ENCODE measurements around the gene STRN4.
A peak's percentile ranks its signal among the peaks of the same experiment; 100 is the strongest.
"Not testable (repeated sequence)": the region's sequence is repeated elsewhere in the genome, so short reads cannot be mapped to it uniquely, and the experiment has no call there.

The STRN4 gene

DNA sequence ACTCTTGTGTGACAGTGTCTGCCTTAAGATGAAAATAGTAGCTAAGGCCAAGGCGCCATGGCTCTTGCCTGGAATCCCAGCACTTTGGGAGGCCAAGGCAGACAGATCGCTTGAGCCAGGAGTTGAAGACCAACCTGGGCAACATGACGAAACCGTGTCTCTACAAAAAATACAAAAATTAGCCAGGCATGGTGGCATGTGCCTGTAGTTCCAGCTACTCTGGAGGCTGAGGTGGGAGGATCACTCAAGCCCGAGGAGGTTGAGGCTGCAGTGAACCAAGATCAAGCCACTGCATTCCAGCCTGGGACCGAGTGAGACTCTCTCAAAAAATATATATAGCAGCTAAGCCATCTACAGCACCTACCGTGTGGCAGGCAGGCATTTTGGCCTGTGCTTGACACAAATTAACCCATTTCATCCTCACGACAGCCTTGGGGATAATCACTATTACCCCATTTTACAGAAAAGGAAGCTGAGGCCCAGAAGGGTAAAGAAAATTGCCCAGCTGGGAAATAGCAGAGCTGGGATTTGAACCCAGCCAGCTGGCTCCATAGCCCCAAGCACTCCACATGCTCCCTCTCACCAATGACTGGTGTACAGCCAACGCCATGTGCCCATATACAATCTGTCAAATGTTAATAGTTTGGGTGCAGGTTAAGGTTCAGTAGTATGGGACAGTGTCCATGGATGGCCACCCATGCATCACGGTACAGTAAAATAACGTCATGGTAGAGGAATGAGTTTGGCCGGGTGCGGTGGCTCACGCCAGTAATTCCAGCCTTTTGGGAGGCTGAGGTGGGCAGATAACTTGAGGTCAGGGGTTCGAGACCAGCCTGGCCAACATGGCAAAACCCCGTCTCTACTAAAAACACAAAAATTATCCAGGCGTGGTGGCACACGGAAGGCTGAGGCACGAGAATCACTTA, 39.1 kb upstream of the STRN4 start:
- no peaks in the 10 kb centered on the region for H3K9me3 ChIP-seq (ENCODE audit: control insufficient read depth in 1 of 2, low read length in 2 of 2)
- no peaks in the 10 kb centered on the region for H3K27me3 ChIP-seq (ENCODE audit: low read depth, low read length)
- peak overlapping the region; percentile 94 for H3K27ac ChIP-seq (ENCODE audit: low read length)
- peak overlapping the region; percentile 79 for H3K4me3 ChIP-seq (ENCODE audit: low read depth in 1 of 2, low read length in 2 of 2)
- H3K36me3 ChIP-seq (ENCODE audit: control insufficient read depth in 1 of 2, insufficient read depth in 2 of 2, low read length in 2 of 2): peaks cover 3 to 8% of the 10 kb centered on the region in 2 donors
- peaks cover 9 to 24% of the 10 kb centered on the region in 2 donors for H3K4me1 ChIP-seq (ENCODE audit: control insufficient read depth in 1 of 2, insufficient read depth in 2 of 2, low read length in 2 of 2)

GRCh38 chr19:46784262-46785053, 38.2 kb upstream of the STRN4 start:
- peak overlapping the region; percentile 44 to 79 for H3K4me3 ChIP-seq (ENCODE audit: low read depth in 1 of 2, low read length in 2 of 2)
- no peaks in the 10 kb centered on the region for H3K9me3 ChIP-seq (ENCODE audit: control insufficient read depth in 1 of 2, low read length in 2 of 2)
- H3K27ac ChIP-seq (ENCODE audit: low read length): peak overlapping the region; percentile 60
- H3K4me1 ChIP-seq (ENCODE audit: control insufficient read depth in 1 of 2, insufficient read depth in 2 of 2, low read length in 2 of 2): peaks cover 9 to 24% of the 10 kb centered on the region in 2 donors
- peaks cover 3 to 8% of the 10 kb centered on the region in 2 donors for H3K36me3 ChIP-seq (ENCODE audit: control insufficient read depth in 1 of 2, insufficient read depth in 2 of 2, low read length in 2 of 2)
- H3K27me3 ChIP-seq (ENCODE audit: low read depth, low read length): no peaks in the 10 kb centered on the region

DNA sequence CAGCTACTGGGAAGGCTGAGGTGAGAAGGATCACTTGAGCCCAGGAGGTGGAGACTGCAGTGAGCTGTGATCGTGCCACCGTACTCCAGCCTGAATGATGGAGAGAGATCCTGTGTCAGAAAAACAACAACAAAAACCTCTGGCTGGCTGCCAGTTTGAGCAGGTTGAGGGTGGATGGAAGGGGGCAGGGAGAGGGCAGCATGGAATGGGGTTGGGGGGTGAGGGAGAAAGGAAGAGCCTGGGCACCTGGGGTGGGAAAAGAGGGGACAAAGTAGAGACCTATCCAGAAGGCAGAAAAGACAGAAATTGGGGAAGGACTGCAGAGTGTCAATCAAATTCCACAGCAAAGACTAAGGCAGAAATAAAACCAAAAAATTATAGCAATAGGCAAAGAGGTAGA, 37.4 kb upstream of the STRN4 start:
- Histone ChIP-seq H3K9me3 (ENCODE audit: control insufficient read depth in 1 of 2, low read length in 2 of 2) (no peaks in the 10 kb centered on the region), H3K27ac (ENCODE audit: low read length) (no peak overlapping the region), H3K27me3 (ENCODE audit: low read depth, low read length) (no peaks in the 10 kb centered on the region), H3K4me1 (ENCODE audit: control insufficient read depth in 1 of 2, insufficient read depth in 2 of 2, low read length in 2 of 2) (peaks cover 9 to 24% of the 10 kb centered on the region in 2 donors), H3K36me3 (ENCODE audit: control insufficient read depth in 1 of 2, insufficient read depth in 2 of 2, low read length in 2 of 2) (peaks cover 3 to 8% of the 10 kb centered on the region in 2 donors), H3K4me3 (ENCODE audit: low read depth in 1 of 2, low read length in 2 of 2) (no peak overlapping the region)

- no peaks in the 10 kb centered on the region for H3K9me3 ChIP-seq (ENCODE audit: control insufficient read depth in 1 of 2, low read length in 2 of 2)
- peaks cover 9 to 24% of the 10 kb centered on the region in 2 donors for H3K4me1 ChIP-seq (ENCODE audit: control insufficient read depth in 1 of 2, insufficient read depth in 2 of 2, low read length in 2 of 2)
- no peak overlapping the region for H3K27ac ChIP-seq (ENCODE audit: low read length)
- H3K4me3 ChIP-seq (ENCODE audit: low read depth in 1 of 2, low read length in 2 of 2): no peak overlapping the region
- no peaks in the 10 kb centered on the region for H3K27me3 ChIP-seq (ENCODE audit: low read depth, low read length)
- H3K36me3 ChIP-seq (ENCODE audit: control insufficient read depth in 1 of 2, insufficient read depth in 2 of 2, low read length in 2 of 2): peaks cover 8% of the 10 kb centered on the region in 2 donors
Measured at GRCh38 chr19:46782355-46783019, 36.2 kb upstream of the STRN4 start.

DNA sequence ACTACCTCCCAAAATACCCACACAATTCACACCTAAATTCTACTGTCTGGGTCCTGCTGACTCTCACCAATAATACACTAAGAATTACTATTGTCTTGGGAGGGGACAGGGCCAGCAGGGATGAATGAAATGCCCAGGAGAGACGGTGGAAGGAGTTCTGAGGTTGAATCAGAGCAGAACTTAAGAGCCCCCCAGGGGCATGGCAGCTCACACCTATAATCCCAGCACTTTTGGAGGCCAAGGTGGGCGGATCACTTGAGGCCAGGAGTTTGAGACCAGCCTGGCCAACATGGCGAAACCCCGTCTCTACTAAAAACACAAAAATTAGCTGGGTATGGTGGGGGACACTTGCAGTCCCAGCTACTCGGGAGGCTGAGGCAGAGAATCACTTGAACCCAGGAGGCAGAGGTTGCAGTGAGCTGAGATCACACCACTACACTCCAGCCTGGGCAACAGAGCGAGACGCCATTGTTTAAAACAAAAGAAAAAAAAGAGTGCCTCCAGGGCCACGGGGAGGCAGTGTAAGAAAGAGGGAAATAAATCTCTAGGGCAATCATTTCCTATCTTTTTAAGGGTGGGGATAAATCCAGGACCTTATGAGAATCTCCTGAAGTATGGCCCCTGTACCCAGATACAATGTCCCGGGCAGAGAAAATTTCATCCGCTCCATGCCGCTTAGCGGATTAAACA, 31.9 kb upstream of the STRN4 start:
- not testable (repeated sequence) for H3K27ac ChIP-seq (ENCODE audit: low read length)

DNA sequence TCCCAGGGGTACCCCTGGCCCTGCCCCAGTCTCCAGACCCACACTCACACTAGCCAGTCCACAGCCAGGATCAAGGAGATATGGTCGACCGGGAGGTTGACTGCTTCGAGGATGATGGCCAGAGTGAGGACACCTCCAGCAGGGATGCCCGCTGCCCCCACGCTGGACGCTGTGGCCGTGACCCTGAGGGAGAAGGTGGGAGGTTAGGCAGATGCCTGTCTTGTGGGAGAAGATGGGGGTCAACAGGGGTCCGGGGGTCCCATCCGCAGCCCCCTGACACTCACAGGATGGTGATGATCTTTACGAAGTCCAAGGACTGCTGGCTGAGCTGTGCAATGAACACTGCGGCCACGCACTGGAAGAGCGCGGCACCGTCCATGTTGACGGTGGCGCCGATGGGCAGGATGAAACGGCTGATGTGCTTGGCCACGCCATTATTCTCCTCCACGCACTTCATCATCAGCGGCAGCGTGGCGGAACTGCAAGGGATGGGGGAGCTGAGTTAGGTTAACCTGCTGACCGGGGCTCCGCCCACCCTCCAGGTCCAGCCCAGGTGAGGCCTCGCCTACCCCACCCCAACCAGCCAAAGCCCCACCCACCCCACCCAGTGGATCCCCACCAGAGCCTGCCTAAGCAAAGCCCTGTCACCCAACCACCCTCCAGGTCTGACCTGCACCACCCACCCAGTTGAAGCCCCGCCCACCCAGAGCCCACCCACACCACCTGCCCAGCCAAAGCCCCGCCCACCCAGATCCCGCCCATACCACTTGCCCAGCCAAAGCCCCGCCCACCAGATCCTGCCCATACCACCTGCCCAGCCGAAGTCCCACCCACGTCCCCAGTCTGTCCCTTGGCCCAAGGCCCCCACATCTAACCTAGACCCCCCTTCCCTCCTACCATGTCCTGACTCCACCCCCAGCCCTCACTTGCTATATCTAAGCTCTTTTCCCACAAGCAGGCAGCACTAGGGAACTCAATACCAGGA, 31.0 kb upstream of the STRN4 start:
- Histone ChIP-seq H3K4me3 (ENCODE audit: low read depth in 1 of 2, low read length in 2 of 2) (no peak overlapping the region), H3K27ac (ENCODE audit: low read length) (no peak overlapping the region), H3K4me1 (ENCODE audit: control insufficient read depth in 1 of 2, insufficient read depth in 2 of 2, low read length in 2 of 2) (no peaks in the 10 kb centered on the region), H3K36me3 (ENCODE audit: control insufficient read depth in 1 of 2, insufficient read depth in 2 of 2, low read length in 2 of 2) (peaks cover 8 to 25% of the 10 kb centered on the region in 2 donors), H3K9me3 (ENCODE audit: control insufficient read depth in 1 of 2, low read length in 2 of 2) (no peaks in the 10 kb centered on the region), H3K27me3 (ENCODE audit: low read depth, low read length) (no peaks in the 10 kb centered on the region)

More for the DNA sequence above, 31.9 kb upstream of the STRN4 start:
- not testable (repeated sequence) for H3K27me3 ChIP-seq (ENCODE audit: low read depth, low read length); H3K4me1 ChIP-seq (ENCODE audit: control insufficient read depth in 1 of 2, insufficient read depth in 2 of 2, low read length in 2 of 2); H3K4me3 ChIP-seq (ENCODE audit: low read depth in 1 of 2, low read length in 2 of 2); H3K9me3 ChIP-seq (ENCODE audit: control insufficient read depth in 1 of 2, low read length in 2 of 2)
- H3K36me3 ChIP-seq (ENCODE audit: control insufficient read depth in 1 of 2, insufficient read depth in 2 of 2, low read length in 2 of 2): peaks cover 16 to 25% of the 10 kb centered on the region in 2 donors

DNA sequence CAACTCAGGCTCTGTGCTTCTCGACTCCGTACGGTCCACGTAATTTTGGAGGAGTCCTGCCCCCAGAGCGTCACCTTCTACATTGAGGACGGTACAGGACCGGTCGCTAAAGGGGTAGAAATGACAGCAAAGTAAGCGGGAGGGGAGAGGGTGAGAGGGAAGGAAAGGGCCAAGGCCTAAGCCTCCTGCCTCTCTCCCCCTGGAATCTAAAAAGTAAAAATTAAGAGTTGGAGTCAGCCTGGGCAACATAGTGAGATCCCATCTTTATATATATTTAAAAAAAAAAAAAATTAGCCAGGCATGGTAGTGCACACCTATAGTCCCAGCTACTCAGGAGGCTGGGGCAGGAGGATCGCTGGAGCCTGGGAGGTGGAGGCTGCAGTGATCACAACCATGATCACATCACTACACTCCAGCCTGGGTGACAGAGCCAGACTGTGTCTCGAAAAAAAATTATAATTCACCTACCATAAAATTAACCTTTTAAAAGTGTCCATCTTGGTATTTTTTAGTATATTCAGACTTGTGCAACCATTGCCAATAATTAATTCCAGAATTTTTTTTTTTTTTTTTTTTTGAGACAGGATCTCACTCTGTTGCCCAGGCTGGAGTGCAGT, 29.5 kb upstream of the STRN4 start:
- Histone ChIP-seq H3K27me3 (ENCODE audit: low read depth, low read length) (no peaks in the 10 kb centered on the region), H3K9me3 (ENCODE audit: control insufficient read depth in 1 of 2, low read length in 2 of 2) (no peaks in the 10 kb centered on the region), H3K4me1 (ENCODE audit: control insufficient read depth in 1 of 2, insufficient read depth in 2 of 2, low read length in 2 of 2) (no peaks in the 10 kb centered on the region), H3K27ac (ENCODE audit: low read length) (no peak overlapping the region), H3K36me3 (ENCODE audit: control insufficient read depth in 1 of 2, insufficient read depth in 2 of 2, low read length in 2 of 2) (peaks cover 8 to 25% of the 10 kb centered on the region in 2 donors), H3K4me3 (ENCODE audit: low read depth in 1 of 2, low read length in 2 of 2) (no peak overlapping the region)

DNA sequence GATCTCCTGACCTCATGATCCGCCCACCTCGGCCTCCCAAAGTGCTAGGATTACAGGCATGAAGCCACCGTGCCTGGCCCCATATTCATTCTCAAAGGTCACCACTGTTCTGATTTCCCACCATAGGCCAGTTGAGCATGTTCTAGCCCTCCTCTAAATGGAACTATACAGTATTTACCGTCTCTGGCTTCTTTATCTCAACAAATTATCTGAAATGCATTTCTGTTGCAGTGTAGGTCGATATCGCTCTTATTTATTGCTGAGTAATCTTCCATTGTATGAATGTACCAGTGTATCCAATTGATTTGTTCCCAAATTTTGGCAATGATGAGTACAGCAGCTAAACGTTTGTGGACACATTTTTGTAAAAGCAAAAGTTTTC, 26.8 kb upstream of the STRN4 start:
- no peaks in the 10 kb centered on the region for H3K4me1 ChIP-seq (ENCODE audit: control insufficient read depth in 1 of 2, insufficient read depth in 2 of 2, low read length in 2 of 2)
- no peaks in the 10 kb centered on the region for H3K9me3 ChIP-seq (ENCODE audit: control insufficient read depth in 1 of 2, low read length in 2 of 2)
- H3K4me3 ChIP-seq (ENCODE audit: low read depth in 1 of 2, low read length in 2 of 2): no peak overlapping the region
- H3K27me3 ChIP-seq (ENCODE audit: low read depth, low read length): no peaks in the 10 kb centered on the region
- no peak overlapping the region for H3K27ac ChIP-seq (ENCODE audit: low read length)
- peaks cover 8 to 24% of the 10 kb centered on the region in 2 donors for H3K36me3 ChIP-seq (ENCODE audit: control insufficient read depth in 1 of 2, insufficient read depth in 2 of 2, low read length in 2 of 2)

DNA sequence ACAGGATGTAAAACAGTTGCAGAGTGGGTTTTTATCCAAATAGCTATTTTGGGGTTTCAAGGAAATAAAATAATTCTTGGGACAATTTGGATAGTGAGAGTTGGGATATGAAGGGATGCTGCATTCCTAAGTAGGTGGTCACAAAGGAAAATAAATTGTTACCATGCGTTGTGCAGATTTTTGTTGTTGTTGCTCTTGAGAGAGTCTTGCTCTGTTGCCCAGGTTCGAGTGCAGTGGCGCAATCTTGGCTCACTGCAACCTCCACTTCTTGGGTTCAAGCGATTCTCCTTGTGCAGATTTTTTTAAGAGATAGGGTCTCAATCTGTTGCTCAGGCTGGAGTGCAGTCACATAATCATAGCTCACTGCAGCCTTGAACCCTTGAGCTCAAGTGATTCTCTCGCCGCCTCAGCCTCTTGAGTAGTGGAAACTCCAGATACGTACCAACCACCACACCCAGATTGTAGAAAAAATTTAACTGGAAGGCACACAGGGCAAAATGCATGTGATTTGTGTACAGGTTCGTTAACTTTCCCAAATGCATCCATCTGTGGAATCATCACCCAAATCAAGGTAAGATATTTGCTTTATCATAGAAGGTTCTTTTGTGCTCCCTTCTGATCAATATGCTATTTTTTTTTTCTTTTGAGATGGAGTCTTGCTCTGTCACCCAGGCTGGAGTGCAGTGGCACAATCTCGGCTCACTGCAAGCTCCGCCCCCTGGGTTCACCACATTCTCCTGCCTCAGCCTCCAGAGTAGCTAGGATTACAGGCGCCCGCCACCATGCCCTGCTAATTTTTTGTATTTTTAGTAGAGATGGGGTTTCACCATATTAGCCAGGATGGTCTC, 26.1 kb upstream of the STRN4 start:
- Histone ChIP-seq H3K27me3 (ENCODE audit: low read depth, low read length) (no peaks in the 10 kb centered on the region), H3K9me3 (ENCODE audit: control insufficient read depth in 1 of 2, low read length in 2 of 2) (no peaks in the 10 kb centered on the region), H3K4me1 (ENCODE audit: control insufficient read depth in 1 of 2, insufficient read depth in 2 of 2, low read length in 2 of 2) (no peaks in the 10 kb centered on the region), H3K36me3 (ENCODE audit: control insufficient read depth in 1 of 2, insufficient read depth in 2 of 2, low read length in 2 of 2) (peaks cover 8 to 20% of the 10 kb centered on the region in 2 donors), H3K27ac (ENCODE audit: low read length) (no peak overlapping the region), H3K4me3 (ENCODE audit: low read depth in 1 of 2, low read length in 2 of 2) (no peak overlapping the region)

All from muscle layer of duodenum (tissue), 2 donors.